Right renal pelvis (tissue), 4 donors: ENCODE measurements around the gene SLC9A9. TPM values are rescaled to one million over a fixed set of nuclear protein-coding genes. Genes with fewer than 3 reads are reported as not detected.

Experiments used
- DNase-seq, 4 donors: peaks; one replicate each; pipeline ENCODE4 v3.0.0-alpha.2; 2013; ENCODE audit warnings: low read depth in 4 of 4, low spot score in 3 of 4, missing footprints in 1 of 4
- polyA plus RNA-seq, 4 donors: library from polyadenylated mRNA; unstranded; fragments of 120-200 nt; gene quantifications; one replicate each; pipeline ENCODE4 v1.2.1, GENCODE V29; 2013; ENCODE audit not compliant: insufficient read length in 4 of 4

Gene SLC9A9
- polyA plus RNA-seq, 4 donors = 4.9 to 8.0 (median 6.0) TPM

GRCh38 chr3:143573610-143574303 is 274.5 kb downstream of the SLC9A9 start:
- no peak for DNase-seq

GRCh38 chr3:143571548-143571947 is 276.7 kb downstream of the SLC9A9 start:
- DNase-seq = no peak

- no peak for DNase-seq
These were observed 280.4 kb downstream of the SLC9A9 start for GRCh38 chr3:143567823-143568222.

GRCh38 chr3:143565951-143566350 is 282.3 kb downstream of the SLC9A9 start:
- DNase-seq = no peak

GRCh38 chr3:143563786-143564185 is 284.5 kb downstream of the SLC9A9 start:
- DNase-seq = no peak

- no peak for DNase-seq
These were observed 285.5 kb downstream of the SLC9A9 start for GRCh38 chr3:143562789-143563188.

GRCh38 chr3:143559296-143559695 is 289.0 kb downstream of the SLC9A9 start:
- no peak for DNase-seq

GRCh38 chr3:143552851-143553250 is 295.4 kb downstream of the SLC9A9 start:
- DNase-seq = no peak

GRCh38 chr3:143551761-143552160 is 296.5 kb downstream of the SLC9A9 start:
- DNase-seq = no peak

GRCh38 chr3:143548861-143549497 is 299.3 kb downstream of the SLC9A9 start:
- DNase-seq = no peak

GRCh38 chr3:143548393-143548792 is 299.9 kb downstream of the SLC9A9 start:
- DNase-seq = no peak

- no peak for DNase-seq
These were observed 309.7 kb downstream of the SLC9A9 start for GRCh38 chr3:143538577-143538981.

GRCh38 chr3:143538061-143538460 is 310.2 kb downstream of the SLC9A9 start:
- DNase-seq = no peak

- DNase-seq = no peak
These were observed 311.3 kb downstream of the SLC9A9 start for GRCh38 chr3:143536817-143537535.

GRCh38 chr3:143535994-143536784 is 312.1 kb downstream of the SLC9A9 start:
- DNase-seq = no peak

- no peak for DNase-seq
These were observed 314.9 kb downstream of the SLC9A9 start for GRCh38 chr3:143533391-143533790.

GRCh38 chr3:143532091-143532490 is 316.2 kb downstream of the SLC9A9 start:
- no peak for DNase-seq

- DNase-seq = no peak
These were observed 317.2 kb downstream of the SLC9A9 start for GRCh38 chr3:143531101-143531500.

- no peak for DNase-seq
These were observed 318.5 kb downstream of the SLC9A9 start for GRCh38 chr3:143529798-143530197.

- no peak for DNase-seq
These were observed 319.2 kb downstream of the SLC9A9 start for GRCh38 chr3:143529018-143529478.
